Measurements from ENCODE around the gene CNOT9. TPM values are rescaled to one million over a fixed set of nuclear protein-coding genes. Genes with fewer than 3 reads are reported as not detected.

CNOT9 gene
- total RNA-seq, 2 donors from 2014 or later = 64.2 to 65.6 TPM

DNA sequence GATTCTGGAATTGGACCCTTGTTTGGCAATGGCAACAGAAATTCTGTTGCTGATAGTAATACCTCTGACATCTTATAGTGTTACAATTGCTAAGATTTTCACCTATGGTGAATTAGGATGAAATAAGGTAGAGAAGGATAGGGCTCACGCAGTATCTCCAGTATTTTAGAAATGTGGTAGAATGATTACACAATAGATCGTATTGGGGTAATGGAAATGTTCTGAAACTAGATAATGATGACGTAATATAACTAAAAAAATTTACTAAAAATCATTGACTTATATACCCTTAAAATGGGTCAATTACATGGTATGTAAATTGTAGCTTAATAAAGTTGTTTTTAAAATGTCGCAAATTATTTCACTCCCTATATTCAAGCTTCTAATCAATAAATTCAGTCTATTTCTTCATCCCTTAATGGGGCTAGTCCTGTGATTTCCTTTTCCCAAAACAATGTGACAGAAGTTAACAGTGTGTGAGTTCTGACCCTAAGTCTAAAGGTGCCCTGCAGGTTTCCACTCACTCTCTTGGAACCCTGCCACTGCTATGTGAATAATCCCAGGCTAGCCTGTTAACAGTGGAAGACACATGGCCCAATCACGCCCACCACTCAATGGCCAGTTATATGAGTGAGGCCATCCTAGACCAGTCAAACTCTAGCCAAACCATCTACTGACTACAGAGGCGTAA is 31.7 kb upstream of the CNOT9 start:
- TF ChIP-seq, protein P1, sequence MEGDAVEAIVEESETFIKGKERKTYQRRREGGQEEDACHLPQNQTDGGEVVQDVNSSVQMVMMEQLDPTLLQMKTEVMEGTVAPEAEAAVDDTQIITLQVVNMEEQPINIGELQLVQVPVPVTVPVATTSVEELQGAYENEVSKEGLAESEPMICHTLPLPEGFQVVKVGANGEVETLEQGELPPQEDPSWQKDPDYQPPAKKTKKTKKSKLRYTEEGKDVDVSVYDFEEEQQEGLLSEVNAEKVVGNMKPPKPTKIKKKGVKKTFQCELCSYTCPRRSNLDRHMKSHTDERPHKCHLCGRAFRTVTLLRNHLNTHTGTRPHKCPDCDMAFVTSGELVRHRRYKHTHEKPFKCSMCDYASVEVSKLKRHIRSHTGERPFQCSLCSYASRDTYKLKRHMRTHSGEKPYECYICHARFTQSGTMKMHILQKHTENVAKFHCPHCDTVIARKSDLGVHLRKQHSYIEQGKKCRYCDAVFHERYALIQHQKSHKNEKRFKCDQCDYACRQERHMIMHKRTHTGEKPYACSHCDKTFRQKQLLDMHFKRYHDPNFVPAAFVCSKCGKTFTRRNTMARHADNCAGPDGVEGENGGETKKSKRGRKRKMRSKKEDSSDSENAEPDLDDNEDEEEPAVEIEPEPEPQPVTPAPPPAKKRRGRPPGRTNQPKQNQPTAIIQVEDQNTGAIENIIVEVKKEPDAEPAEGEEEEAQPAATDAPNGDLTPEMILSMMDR (conservative IDR thresholded peaks at IDR 0.05) = no peak
- no peaks in the 10 kb centered on the region for H3K9me3 ChIP-seq (ENCODE audit: control insufficient read depth, low read length)
- no peaks in the 10 kb centered on the region for H3K4me1 ChIP-seq (ENCODE audit: control insufficient read depth, insufficient read depth, low read length)
- no peak for DNase-seq
- H3K27ac ChIP-seq (ENCODE audit: low read depth, low read length) = no peak overlapping the region
- H3K4me1 Mint-ChIP-seq = no peaks in the 10 kb centered on the region
- peaks cover 37% of the 10 kb centered on the region for H3K36me3 Mint-ChIP-seq (ENCODE audit: low read depth)
- H3K4me3 Mint-ChIP-seq = no peak overlapping the region
- H3K9ac ChIP-seq (ENCODE audit: extremely low read depth, low read length, poor library complexity, severe bottlenecking) = no peak overlapping the region
- H3K36me3 ChIP-seq (ENCODE audit: control insufficient read depth, insufficient read depth, low read length) = peaks cover 64% of the 10 kb centered on the region
- no peak overlapping the region for H3K4me3 ChIP-seq (ENCODE audit: low read length)
- H3K27ac Mint-ChIP-seq = no peak overlapping the region
- H3K27me3 ChIP-seq (ENCODE audit: control insufficient read depth, insufficient read depth, low read length, poor library complexity, severe bottlenecking) = no peaks in the 10 kb centered on the region
- H3K9me3 Mint-ChIP-seq = no peaks in the 10 kb centered on the region
- 88 to 90% methylated on average over 2 to 5 of the region's 6 CpGs for WGBS, 2 experiments (ENCODE audit: insufficient coverage in 1 of 2, insufficient read length in 1 of 2)
- H3K27me3 Mint-ChIP-seq (ENCODE audit: insufficient read depth) = no peaks in the 10 kb centered on the region

DNA sequence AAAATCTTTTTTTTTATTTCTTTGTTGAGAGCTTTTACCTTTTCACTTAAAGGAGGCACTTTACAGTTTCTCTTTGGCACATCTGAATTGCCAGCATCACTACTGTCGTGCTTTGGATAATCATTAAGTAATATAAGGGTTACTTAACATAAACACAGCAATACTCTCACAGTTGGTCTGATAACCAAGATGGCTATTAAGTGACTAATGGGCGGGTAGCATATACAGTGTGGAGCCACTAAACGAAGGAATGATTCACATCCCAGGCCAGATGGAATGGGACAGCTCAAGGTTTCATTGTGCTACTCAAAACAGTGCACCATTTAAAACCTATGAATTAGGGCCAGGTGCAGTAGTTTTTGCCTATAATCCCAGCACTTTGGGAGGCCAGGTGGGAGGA is 28.6 kb upstream of the CNOT9 start:
- no peak overlapping the region for H3K4me3 ChIP-seq (ENCODE audit: low read length)
- no peaks in the 10 kb centered on the region for H3K27me3 ChIP-seq (ENCODE audit: control insufficient read depth, insufficient read depth, low read length, poor library complexity, severe bottlenecking)
- Mint-ChIP-seq H3K36me3 (ENCODE audit: low read depth) (peaks cover 45% of the 10 kb centered on the region), H3K27me3 (ENCODE audit: insufficient read depth) (no peaks in the 10 kb centered on the region), H3K4me3 (no peak overlapping the region), H3K27ac (no peak overlapping the region), H3K9me3 (no peaks in the 10 kb centered on the region), H3K4me1 (no peaks in the 10 kb centered on the region)
- TF ChIP-seq, protein P1 (conservative IDR thresholded peaks at IDR 0.05) = no peak
- H3K4me1 ChIP-seq (ENCODE audit: control insufficient read depth, insufficient read depth, low read length) = no peaks in the 10 kb centered on the region
- no peaks in the 10 kb centered on the region for H3K9me3 ChIP-seq (ENCODE audit: control insufficient read depth, low read length)
- peaks cover 70% of the 10 kb centered on the region for H3K36me3 ChIP-seq (ENCODE audit: control insufficient read depth, insufficient read depth, low read length)
- WGBS, 2 experiments (ENCODE audit: insufficient coverage in 1 of 2, insufficient read length in 1 of 2) = 85% methylated on average over 3 of the region's 3 CpGs; no CpG with 5 or more reads in 1 of the 2 experiments
- H3K9ac ChIP-seq (ENCODE audit: extremely low read depth, low read length, poor library complexity, severe bottlenecking) = no peak overlapping the region
- H3K27ac ChIP-seq (ENCODE audit: low read depth, low read length) = no peak overlapping the region
- no peak for DNase-seq

DNA sequence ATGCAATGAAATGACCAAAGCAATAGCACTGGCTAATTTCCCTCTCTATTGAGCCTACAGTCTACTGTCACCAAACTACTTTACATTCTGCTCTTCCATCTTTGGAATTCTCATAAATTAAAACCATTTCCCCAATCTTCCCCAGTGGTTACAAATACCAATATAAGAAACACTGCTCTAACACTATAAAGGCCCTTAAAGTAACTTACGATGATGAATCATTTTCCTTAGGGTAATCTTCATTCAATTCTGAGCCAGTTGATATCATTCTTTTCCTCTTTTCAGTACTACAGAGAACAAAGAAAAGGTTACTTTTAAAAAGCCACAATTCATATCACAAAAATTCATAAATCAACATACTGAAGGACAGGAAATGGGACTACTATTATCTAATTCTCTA is 22.6 kb upstream of the CNOT9 start:
- Mint-ChIP-seq H3K4me3 (no peak overlapping the region), H3K4me1 (no peaks in the 10 kb centered on the region), H3K9me3 (no peaks in the 10 kb centered on the region), H3K36me3 (ENCODE audit: low read depth) (peaks cover 59% of the 10 kb centered on the region), H3K27me3 (ENCODE audit: insufficient read depth) (no peaks in the 10 kb centered on the region), H3K27ac (no peak overlapping the region)
- Histone ChIP-seq H3K9me3 (ENCODE audit: control insufficient read depth, low read length) (no peaks in the 10 kb centered on the region), H3K9ac (ENCODE audit: extremely low read depth, low read length, poor library complexity, severe bottlenecking) (no peak overlapping the region), H3K4me1 (ENCODE audit: control insufficient read depth, insufficient read depth, low read length) (no peaks in the 10 kb centered on the region), H3K4me3 (ENCODE audit: low read length) (no peak overlapping the region), H3K36me3 (ENCODE audit: control insufficient read depth, insufficient read depth, low read length) (peaks cover 76% of the 10 kb centered on the region), H3K27me3 (ENCODE audit: control insufficient read depth, insufficient read depth, low read length, poor library complexity, severe bottlenecking) (no peaks in the 10 kb centered on the region), H3K27ac (ENCODE audit: low read depth, low read length) (no peak overlapping the region)
- WGBS, 2 experiments (ENCODE audit: insufficient coverage in 1 of 2, insufficient read length in 1 of 2) = 95 to 100% methylated on average over 1 of the region's 1 CpG
- DNase-seq = no peak
- TF ChIP-seq, protein P1 (conservative IDR thresholded peaks at IDR 0.05) = no peak
